Fibroblast of skin of right quadriceps (primary cell): ENCODE data around the gene TBCE.

Experiments used
- DNase-seq: peaks from one replicate; pipeline ENCODE4 v3.0.0-alpha.2; 2013

The TBCE gene, protein sequence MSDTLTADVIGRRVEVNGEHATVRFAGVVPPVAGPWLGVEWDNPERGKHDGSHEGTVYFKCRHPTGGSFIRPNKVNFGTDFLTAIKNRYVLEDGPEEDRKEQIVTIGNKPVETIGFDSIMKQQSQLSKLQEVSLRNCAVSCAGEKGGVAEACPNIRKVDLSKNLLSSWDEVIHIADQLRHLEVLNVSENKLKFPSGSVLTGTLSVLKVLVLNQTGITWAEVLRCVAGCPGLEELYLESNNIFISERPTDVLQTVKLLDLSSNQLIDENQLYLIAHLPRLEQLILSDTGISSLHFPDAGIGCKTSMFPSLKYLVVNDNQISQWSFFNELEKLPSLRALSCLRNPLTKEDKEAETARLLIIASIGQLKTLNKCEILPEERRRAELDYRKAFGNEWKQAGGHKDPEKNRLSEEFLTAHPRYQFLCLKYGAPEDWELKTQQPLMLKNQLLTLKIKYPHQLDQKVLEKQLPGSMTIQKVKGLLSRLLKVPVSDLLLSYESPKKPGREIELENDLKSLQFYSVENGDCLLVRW

GRCh38 chr1:235367000-235367908, at the start of gene TBCE:
Gene TBCE, plus strand, starts transcription at chr1:235367427. Its CDS starts 12,623 bp downstream, at chr1:235380050.
- peak; percentile 95 for DNase-seq

DNA sequence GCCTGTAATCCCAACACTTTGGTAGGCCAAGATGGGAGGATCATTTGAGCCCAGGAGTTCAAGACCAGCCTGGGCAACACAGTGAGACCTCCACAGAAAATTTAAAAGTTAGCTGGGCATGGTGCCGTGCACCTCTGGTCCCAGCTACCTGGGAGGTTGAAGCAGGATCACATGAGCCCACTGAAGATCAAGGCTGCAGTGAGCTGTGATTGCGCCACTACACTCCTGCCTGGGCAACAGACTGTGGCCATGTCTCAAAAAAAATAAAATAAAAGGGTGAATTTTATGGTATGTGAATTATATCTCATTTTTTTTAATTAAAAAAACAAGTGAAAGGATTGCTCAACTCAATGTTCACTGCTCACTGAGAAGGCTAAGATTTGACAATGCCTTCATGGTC, 48.0 kb upstream of the TBCE start:
- no peak for DNase-seq

- no peak for DNase-seq
These were observed 46.6 kb upstream of the TBCE start for GRCh38 chr1:235320521-235321179.

GRCh38 chr1:235324296-235324695, 42.9 kb upstream of the TBCE start:
- DNase-seq: no peak

- no peak for DNase-seq
These were observed 42.1 kb upstream of the TBCE start for GRCh38 chr1:235325139-235325538.

DNA sequence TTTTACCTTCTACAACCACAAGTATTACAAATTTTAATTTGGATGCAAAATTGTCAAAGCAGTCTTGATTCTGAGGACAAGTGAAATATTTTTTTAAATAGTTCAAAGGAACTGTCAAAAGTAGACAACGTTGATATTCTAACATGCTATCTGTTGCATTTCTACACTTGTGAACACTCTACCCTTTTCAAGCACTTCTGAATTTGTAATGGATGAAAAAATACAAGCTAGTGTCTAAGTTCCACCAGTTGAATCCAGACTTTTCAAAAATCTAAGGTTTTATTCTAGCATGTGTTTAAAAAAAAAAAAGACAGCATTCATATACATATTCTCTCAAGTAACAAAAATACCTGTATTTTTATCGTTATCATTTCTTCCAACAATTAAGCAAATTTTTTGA, 41.4 kb upstream of the TBCE start:
- no peak for DNase-seq

DNA sequence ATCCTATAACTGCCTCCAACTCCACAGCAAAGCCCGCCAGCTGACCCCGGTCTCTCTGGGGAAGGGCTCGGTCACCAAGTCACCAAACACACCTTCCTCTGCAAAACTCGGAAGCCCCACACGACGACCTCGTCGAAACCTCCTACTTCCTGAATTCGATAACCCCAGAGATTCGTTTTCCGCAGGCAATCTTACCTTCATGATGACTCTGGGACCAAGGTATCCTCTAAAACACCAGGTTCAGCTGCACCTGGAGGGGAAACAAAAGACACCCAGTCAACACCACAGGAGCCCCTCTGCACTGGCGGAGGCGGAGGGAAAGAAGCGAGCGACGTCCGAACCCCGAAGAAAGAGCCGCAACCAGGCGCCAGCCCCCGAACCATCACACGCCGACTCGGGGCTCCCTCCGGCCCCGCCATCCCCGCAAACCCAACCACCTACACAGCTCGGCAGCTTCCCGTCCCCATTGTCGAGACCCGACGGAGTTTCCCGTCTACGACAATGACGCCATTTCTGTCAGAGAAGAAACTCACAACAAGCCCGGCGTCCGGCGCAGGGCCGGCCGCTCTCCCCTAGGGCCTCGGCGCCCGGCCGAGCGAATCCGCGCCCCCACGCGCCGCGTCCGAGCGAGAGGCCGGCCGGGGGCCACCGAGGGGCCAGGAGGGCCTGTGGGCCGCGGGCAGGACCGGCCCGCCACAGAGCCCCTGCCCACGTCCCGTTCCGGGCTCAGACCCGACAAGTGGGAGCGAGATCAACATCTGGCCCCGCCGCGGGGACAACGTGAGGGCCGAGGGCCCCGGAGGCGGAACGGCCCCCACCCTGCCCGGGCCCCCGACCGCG, 40.3 kb upstream of the TBCE start:
- peak; percentile 17 for DNase-seq

- DNase-seq: no peak
These were observed 39.5 kb upstream of the TBCE start, which contains the start of gene ARID4B for GRCh38 chr1:235327559-235328270. Gene ARID4B, minus strand, starts transcription at chr1:235328179. Its CDS starts 1,260 bp downstream, at chr1:235326919.

GRCh38 chr1:235328271-235329138, 38.7 kb upstream of the TBCE start, which contains the start of gene GGPS1:
Gene GGPS1, plus strand, starts transcription at chr1:235328570. Its CDS starts 6,695 bp downstream, at chr1:235335265.
- DNase-seq: peak; percentile 100

DNA sequence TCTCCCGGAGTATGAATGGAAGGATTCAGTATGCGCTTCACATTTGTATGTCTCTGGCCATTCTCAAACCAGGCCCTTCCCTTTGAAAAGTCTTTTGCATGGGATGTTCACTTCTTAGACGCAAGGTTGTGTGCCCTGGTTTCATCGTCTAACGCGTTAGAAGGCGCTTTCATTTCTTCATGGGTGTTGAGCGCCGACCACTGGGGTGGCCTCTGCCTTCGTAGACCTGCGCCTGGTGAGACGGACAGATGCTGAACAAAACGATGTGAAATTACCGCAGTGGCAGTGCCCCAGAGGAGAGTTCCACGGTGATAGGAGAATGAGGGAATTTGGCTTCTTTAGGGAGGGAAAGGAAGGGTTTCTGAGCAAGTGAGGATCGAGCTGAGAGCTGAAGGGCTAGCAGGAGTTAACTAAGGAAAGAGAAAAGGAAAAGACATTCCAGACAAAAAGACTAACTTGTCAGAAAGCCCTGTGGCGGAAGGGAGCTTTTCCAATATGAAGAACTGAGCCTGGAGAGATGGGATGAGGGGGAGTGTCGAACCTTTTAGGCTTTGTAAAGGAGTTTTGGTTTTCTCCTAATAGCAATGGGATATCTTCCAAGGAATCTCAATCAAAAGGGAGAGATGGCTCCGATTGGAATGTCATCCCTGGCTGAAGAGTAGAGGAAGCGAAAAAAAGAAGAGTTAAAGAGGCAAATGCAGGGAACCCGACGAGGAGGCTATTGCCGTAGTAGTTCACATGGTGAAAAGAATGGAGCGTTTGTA, 37.9 kb upstream of the TBCE start:
- peak; percentile 12 for DNase-seq

- no peak for DNase-seq
These were observed 36.3 kb upstream of the TBCE start for GRCh38 chr1:235330918-235331285.

- no peak for DNase-seq
These were observed 35.8 kb upstream of the TBCE start for GRCh38 chr1:235331401-235331800.

DNA sequence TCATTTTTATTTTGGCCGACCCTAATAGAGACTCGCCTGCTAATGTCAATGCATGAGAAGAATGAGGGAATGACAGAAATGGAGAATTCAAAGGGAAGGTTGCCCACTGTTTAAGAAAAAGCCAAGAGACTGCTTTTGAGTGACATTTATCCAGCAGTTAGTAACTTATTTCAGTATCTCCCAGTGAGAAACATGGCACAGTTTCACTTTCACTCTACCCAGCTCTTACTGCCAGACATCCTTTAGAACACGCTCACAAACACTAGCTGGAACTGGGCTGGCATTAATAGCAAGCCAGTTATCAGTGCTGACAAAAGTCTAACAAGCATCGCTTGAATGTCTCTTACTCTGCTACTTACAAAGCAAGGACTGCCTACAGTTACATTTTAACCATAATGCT, 30.3 kb upstream of the TBCE start:
- DNase-seq: no peak

DNA sequence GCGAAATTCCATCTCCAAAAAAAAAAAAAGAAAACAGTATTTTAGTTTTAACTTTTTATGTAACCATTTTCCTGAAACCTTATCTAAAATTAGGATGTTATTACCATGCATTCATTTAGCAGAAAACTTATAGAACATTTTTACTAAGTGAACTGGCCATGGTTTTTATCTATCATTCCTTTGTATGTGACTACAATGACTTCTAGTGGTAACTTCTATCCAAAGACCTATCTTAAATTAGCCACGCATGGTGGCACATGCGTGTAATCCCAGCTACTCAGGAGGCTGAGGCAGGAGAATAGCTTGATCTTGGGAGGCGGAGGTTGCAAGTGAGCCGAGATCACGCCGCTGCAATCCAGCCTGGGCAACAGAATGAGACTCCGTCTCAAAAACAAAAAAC, 27.5 kb upstream of the TBCE start:
- DNase-seq: no peak

- no peak for DNase-seq
These were observed 25.9 kb upstream of the TBCE start for GRCh38 chr1:235341334-235341733.

DNA sequence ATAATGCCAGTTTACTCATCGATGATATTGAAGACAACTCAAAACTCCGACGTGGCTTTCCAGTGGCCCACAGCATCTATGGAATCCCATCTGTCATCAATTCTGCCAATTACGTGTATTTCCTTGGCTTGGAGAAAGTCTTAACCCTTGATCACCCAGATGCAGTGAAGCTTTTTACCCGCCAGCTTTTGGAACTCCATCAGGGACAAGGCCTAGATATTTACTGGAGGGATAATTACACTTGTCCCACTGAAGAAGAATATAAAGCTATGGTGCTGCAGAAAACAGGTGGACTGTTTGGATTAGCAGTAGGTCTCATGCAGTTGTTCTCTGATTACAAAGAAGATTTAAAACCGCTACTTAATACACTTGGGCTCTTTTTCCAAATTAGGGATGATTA, 25.2 kb upstream of the TBCE start:
- peak; percentile 9 for DNase-seq

- DNase-seq: no peak
These were observed 24.8 kb upstream of the TBCE start for GRCh38 chr1:235342471-235342870.

- no peak for DNase-seq
These were observed 23.5 kb upstream of the TBCE start for GRCh38 chr1:235343726-235344125.

DNA sequence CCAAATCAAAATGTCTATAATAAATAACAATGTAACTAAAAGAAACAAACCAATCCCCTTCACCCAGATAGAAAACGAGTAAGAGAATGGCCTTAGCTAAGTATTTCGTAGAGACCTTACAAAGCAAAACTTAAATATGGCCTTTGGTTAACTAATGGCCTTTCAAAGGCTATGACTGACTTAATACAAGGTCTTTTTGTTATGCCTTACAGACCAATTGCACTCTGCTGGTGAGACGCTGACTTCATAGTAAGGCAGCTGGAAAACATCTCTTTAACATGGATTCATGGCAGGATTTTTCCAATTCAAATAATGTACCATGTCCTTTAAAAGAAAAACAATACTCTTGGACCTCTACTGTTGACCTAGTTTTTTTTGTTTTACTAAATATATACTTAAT, 15.8 kb upstream of the TBCE start:
- DNase-seq: no peak
